ENCODE data around the gene ASMTL.
"Not testable (repeated sequence)": the region's sequence is repeated elsewhere in the genome, so short reads cannot be mapped to it uniquely, and the experiment has no call there.

The ASMTL gene

DNA sequence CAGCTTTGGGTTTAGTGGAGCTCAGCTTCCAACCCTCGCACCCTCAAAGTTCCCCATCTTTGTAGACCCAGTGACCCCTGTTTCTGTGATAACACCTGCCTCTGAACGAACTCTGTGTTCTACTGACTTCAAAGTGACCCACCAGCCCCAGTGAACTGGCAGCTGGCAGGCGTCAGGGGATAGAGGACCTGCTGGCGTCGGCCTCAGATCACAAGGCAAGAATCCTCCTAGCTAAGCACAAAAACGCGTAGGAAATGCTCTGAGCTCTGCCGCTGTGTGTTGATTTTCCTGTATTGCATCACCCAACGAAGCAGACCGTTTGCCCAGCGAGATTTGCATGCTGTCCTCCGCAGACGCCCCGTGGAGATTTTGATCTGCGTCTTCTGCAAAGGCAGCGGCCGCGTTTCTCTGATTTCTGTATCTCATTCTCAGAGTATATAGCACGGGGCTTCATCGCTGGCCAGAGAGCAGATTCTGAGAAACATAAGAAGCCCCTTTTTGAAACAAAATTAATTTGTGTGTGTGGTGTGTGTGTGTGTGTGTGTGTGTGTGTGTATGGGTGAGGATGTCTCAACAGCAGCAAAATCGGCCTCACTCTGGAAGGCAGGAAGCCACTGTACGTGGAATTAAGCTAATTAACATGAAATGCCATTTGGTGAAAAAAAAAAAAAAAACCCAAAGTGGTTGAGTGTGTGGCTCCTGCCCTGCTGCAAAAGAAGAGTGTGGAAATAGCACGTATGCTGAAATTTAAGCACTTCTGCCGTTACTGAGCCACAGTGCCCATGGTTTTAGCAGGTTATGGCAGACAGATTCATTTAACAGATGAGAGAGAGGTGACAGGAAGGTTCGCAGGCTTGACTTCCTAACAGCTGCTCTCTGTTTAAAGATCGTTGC lies 29.2 kb upstream of the ASMTL start:
- peak; percentile 82 for DNase-seq

DNA sequence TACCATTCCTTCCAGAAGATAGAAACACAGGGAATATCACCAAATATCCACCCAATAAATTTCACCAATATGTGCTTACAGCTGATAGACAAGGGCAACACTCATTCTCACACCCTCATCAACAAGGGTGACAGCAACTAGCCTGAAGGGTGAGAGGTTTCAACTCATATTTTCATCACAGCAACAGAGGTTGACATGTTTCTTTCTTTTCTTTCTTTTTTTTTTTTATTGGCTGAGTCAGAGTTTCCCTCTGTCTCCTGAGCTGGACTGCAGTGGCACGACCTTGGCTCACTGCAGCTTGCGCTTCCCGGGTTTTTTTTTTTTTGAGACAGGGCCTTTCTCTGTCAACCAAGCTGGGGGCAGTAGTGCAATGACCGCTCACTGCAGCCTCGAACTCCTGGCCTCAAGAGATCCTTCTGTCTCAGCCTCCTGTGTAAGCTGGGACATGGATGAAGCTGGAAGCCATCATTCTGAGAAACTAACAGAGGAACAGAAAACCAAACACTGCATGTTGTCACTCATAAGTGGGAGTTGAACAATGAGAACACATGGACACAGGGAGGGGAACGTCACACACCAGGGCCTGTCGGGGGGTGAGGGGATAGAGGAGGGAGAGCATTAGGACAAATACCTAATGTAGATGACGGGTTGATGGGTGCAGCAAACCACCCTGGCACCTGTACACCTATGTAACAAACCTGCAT lies 27.5 kb upstream of the ASMTL start:
- no peak for DNase-seq

DNA sequence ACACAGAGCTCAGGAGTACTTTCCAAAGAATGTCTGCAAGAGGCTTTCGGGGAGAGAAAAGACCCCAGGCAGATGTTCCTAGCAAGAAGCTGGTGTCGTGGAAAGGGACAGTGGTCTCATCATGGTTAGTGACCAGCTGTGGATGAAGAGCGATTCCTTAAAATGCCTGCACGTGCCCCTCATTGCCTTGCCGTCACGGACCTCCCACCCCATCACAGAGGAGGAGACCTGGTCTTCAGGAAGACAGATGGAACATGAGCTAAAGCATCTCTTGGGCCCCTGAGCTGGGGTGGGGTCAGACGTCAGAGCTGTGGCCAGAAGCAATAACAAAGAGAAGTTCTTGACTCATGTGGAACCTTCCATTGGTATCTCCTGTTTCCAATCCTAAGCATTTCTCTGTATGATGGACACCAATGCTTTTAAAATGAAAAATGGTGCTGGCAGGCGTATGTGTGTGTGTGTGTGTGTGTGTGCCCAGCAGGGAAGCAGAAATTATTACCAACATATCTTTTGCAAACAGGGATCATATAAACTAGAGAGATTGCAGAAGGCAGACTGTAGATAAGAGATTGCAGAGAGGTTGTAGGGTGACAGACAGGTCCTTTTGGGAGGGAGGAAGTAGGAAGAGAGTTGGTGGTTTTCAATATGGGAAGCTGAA lies 25.2 kb upstream of the ASMTL start:
- DNase-seq: no peak

DNA sequence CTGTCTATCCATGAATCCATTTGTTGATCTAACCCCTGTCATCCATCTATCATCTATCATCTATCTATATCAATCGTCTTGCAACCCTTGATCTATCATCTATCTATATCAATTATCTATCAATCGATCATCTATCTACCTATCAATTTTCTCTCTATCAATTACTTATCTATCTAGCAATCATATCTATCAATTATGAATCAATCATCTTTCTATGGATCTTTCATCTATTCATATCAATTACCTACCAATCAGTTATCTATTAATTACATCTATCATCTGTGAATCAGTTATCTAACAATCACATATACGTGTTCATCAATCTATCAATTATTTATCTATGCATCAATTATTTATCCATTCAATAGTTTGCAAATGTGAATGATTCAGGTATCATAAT lies 24.5 kb upstream of the ASMTL start:
- no peak for DNase-seq

DNA sequence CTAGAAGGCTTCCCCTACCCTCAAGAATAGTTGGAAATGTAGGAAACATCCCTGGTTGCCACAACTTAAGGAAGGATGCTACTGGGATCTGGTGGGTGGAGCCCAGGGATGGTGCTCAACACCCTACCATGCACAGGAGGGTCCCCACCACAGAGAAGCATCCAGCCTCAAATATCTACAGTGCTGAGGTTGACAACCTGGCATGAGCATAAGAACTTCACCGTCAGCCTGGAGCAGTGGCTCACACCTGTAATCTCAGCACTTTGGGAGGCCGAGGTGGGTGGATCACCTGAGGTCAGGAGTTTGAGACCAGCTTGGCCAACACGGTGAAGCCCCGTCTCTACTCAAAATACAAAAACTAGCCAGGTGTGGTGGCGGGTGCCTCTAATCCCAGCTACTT lies 24.0 kb upstream of the ASMTL start:
- DNase-seq: no peak

DNA sequence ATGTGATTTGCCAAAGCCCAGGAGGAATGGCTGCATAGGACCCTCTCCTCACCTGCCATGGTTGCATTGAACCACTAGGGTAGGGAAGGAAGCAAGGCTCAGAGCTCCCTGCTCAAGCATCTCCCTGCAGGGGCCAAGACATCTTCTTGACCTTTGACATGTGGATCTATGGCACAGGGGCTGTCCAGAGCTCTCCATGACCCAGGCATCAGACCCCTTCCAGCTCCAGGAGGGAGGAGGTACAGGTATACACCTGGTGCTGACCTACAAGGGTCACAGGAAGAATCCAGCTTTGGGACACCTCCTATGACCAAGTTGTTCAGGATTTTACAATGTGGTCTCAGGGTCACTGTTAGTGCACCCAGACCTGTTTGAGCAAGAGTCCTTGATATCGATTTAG lies 23.2 kb upstream of the ASMTL start:
- DNase-seq: no peak

DNA sequence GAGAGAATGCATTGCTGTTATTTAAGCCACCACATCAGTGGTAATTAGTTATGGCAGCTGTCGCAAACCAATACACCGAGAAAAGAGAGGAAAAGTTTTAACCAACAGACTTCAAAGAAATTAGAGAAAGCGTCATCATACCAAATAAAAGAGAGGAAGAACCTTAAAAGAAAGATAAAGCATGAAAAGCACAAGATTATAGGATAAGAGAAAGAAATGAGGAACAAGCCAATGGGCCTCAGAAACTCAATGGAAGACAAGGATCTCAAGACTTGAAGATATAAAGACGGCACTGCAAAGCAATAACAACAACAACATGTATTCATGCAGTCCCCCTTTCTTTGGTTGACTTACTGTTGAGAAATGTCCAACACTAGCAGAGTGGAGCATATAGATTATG lies 22.8 kb upstream of the ASMTL start:
- no peak for DNase-seq

DNA sequence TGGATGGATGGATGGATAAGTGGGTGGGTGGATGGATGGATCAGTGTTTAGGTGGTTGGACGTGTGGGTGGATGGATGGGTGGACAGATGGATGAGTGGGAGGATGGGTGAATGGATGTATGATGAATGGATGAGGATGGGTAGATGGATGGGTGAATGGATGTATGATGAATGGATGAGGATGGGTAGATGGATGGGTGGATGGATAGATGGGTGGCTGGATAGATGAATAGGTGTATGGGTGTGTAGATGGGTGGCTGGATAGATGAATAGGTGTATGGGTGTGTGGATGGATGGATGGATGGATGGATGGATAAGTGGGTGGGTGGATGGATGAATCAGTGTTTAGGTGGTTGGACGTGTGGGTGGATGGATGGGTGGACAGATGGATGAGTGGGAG lies 21.9 kb upstream of the ASMTL start:
- not testable (repeated sequence) for DNase-seq

DNA sequence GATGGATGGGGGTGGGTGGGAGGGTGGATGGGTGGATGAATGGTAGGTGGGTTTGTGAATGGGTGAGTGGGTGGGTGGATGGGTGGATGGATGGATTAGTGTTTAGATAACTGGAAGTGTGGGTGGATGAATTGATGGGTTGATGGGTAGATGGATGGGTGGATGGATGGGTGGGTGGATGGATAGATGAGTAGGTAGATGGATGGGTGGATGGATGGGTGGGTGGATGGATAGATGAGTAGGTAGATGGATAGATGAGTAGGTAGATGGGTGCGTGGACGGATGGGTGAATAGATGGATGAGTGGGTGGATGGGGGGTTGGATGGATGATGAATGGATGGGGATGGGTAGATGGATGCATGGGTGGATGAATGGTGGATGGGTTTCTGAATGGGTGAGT lies 20.3 kb upstream of the ASMTL start:
- no peak for DNase-seq

DNA sequence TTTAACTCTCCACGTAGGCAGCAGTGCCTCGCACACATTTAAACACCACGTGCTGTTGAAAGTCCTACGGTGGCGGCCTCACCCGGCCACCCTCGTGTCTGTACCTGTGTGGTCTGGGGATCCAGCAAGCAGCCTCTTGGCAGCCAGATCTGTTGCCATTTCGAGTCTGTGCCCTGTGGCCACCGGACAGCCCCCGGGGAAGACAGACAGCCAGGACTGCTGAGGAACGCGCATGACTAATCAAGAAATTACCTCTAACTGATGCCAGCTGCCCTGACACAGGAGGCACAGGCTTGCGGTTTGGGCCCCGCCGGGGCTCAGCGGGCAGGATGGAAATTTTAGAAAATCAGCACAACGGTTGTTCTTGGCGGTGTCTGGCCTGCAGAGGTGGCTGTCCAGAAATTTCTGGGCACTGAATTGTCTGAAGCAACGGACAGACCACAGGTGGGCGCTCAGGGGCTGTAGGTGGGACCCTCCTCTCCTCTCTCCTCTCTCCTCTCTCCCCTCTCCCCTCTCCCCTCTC lies 15.6 kb upstream of the ASMTL start:
- DNase-seq: peak; percentile 85

DNA sequence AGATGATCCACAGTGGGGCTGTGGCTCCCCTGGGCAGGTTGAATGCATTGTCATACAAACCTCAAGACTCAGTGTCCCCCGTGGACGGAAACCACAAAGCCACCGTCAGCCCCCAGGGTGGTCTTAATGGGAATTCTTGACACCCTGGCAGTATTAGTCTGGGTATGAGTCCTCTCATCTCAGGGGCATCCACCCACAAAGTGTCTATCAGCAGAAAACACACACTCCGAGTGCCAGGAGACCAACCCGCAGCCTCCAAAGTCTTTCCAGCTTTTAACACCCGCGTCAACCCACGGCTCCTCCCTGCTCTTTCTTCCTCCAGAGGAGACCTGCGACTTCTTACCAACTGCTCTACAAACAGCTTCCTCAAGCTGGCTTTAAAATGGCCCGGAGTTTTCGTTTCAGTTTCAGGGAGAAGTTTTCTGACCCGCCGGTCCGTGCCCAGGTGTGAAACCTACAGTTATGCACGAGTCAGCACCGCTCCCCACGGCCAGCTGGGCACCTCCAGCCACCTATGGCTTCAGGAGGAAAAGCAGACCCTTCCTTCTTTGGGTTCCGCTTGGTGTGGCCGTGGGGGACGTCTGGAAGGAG lies 14.4 kb upstream of the ASMTL start:
- peak; percentile 55 for DNase-seq

DNA sequence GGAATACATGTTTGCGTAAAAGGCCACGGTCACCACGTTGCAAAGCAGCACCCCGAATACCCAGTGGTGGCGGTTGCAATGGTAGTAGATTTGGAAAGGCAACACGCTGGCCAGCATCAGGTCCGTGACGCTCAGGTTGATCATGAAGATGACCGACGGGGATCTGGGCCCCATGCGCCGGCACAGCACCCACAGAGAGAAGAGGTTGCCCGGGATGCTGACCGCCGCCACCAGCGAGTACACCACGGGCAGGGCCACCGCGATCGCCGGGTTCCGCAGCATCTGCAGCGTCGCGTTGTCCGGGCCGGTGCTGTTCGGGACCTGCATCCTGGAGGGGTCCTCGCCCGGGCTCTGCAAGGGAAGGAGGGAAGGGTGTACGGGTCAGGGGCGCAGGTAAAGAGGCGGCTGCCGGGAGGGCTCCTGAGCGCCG lies 13.5 kb upstream of the ASMTL start:
- no peak for DNase-seq

DNA sequence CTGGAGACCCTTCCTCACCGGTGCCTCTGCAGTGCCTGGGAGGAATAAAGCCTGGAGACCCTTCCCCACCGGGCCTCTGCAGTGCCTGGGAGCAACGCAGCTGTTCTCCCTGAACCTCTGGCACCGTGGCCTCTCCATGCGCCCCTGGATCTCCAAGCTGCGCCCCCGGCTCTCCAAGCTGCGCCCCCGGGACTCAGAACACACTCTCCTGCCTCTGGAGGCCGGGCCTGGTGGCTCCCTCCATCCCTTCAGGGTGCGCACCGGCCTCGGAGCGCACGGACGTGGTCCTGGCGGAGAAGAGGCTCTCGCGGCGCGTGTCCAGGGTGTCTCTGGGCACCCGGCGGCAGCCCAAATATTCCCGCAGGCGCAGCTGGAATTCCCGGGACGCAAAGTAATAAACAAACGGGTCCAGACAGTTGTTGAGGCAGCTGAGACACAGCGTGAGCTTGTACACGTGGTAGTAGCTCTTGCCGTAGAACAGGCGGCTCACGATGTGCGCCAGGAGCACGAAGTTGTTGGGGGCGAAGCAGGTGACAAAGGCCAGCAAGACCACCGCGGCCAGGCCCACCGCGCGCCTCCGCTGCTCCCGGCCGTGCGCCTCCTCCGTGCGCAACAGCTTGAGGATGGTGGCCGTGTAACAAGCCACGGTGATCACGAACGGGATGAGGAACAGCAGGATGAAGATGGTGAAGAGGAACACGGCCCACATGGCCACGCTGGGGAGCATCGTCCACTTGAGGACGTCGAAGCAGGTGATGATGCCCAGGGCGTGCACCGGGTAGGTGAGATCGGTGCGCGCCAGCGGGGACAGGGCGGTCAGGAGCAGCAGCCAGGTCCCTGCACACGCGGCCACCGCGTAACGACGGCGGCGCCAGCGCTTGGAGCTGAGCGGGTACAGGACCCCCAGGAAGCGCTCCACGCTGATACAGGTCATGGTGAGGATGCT lies 12.8 kb upstream of the ASMTL start:
- no peak for DNase-seq

DNA sequence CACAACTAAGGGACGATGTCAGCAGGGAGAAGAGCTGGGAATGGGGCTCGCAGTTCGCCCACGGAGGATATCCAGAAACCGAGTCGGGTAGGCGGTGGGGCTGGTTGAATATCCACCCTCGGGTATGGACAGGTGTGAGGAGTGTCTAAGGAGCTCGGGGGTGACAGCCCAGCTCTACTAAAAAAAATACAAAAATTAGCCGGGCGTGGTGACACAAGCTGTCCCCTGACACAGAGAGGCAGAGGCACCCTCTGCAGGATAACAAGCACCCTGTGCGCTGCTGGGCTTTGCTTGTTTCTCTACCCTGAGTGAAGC lies 12.2 kb upstream of the ASMTL start:
- no peak for DNase-seq

DNA sequence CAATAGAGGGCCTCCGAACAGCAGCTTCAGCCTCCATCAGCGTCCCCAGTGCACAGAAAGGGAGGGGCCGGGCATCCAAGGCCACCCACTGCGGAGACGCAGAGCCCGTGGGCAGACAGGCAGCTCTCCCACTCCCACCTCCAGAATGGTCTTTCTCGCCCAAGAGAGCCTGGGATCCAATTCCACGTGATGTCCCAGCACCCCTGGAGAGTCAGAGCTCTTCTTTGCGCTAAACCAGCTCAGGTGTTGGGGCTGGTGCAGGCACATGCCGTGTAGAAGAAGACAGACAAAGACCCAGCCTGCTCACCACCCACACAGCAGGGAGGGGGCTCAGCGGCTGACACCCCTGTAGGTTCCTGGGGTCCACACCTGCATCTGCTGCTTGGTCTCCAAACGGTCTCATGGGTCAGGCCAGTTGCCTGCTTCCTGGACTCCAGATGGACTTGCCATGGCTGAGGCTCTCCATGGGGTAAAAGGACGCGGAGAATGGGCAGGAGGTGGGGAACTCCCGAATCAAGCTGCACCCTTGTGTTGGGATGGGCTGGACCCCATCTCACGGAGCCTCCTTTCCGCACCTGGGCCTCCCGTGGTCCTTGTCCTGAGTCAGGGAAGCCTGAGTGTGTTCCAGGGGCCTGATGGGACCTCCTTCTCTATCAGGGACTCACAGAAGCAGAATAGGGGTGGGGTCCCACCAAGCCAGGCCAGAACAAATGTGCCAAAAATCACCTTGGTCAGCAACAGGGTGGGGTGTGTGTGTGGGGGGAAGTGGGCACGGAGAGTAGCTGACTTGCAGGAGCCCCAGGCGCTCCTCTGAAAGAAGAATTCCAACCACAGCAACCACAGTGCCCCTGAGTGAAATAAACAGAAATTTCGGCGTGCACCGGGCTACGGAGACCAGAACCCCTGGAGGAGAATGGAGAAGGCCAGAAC lies 11.6 kb upstream of the ASMTL start:
- peak; percentile 52 for DNase-seq

DNA sequence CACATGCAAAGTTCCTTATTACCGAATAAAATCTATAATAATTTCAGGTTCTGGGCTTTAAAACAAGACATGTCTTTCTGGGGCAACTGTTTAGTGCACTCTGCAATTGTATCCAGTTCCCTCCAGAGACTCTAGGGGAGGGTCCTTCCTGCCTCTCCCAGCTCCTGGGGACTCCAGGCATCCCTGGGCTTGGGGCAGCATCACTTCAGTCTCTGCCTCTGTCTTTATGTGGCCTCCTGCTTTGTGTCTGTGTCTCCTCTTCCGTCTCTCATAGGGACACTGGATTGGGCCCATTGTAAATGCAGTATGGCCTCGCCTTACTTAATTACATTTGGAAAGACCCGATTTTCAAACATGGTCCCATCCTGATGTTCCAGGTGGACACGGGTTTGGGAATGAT lies 10.9 kb upstream of the ASMTL start:
- no peak for DNase-seq

DNA sequence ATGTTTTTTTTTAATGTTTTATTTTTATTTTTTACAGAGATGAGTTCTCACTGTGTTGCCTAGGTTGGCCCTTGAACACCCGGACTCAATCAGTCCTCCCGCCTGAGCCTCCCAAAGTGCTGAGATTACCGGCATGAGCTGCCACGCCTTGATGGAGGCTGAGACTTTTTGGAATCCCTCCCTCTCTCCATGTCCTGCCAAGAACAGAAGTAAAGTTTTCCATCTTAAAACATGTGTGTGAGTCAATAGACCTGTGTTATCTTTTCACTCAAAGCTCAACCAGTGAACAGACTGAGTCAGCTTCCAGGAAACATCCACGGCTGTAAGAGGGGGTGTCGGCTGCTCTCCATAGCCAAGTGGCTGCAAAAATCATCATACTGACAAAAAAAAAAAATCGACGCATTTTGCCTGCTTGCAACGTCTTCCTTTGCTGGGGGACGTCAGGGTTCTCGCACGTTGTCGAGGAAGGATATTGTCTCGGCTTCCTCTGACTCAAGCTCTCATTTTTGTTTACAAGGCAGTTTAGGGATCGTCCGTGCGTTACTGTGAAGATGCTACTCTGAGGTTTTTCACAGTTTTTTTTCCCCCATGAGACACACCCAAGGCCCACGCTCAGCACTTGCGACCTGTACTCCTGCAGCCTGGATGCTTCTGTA lies 10.0 kb upstream of the ASMTL start:
- peak; percentile 78 for DNase-seq

DNA sequence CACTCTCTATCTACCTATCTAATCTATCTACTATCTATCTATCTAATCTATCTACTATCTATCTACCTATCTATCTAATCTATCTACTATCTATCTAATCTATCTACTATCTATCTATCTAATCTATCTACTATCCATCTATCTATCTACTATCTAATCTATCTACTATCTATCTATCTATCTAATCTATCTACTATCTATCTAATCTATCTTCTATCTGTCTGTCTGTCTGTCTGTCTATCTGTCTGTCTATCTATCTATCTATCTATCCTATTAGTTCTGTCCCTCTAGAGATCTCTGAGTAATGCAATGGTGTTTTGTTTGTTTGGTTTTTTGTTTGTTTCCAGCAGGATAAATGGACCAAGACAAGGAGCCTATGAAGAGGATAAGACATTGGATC lies 9.4 kb upstream of the ASMTL start:
- no peak for DNase-seq

DNA sequence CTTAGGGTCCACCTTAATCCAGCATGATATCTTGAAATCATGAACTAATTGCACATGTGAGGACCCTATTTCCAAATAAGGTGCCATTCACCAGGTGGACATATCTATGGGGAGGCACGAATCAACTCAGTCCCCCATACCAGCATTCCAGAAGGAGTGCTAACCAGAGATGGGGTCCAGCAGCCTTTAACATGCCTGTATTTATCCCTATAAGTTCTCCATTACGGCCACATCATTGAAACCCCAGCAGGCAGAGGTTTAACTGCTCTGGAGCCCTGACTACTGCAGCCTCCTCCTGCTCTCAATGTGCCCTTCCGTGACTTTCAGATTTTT lies 3.2 kb upstream of the ASMTL start:
- no peak for DNase-seq

DNA sequence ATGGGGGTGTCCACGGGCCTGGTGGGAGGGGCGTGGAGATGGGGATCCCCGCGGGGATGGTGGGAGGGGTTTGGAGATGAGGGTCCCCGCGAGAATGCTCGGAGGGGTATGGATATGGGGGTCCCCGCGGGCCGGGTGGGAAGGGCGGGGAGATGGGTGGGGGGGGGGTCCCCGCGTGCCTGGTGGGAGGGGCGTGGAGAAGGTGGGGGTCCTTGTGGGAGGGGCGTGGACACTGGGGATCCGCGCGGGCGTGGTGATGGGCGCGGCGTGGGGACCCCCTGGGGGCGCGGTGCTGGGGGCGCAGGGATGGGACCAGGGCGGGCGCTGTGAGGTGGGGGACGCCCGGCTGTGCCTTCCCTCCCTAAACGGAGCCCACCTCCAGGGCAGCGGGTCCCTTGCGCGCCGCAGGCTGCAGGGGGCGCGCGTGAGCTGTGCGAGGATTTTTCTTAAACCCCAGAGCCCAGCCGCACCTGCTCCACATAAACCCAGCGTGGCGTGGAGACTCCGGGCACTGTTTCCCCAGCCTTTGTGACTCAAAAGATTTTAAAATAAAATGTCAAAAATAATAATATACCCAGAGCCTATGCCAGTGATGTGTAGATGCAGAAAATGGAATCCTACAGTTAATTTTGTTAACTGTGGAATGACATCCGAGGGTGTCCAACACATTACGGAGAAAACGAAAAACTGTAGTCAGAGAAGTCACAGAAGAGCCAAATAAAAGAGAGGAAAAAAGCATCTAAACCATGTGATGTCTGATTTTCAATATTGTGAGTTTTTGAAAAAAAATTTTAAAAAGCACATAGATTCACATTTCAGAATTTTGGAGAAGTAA lies 1.5 kb upstream of the ASMTL start:
- peak; percentile 94 for DNase-seq
